ENCODE results near the gene TEX47. TPM values are rescaled to one million over a fixed set of nuclear protein-coding genes. Genes with fewer than 3 reads are reported as not detected.

TEX47 gene
- total RNA-seq, 3 donors from 2014 or later, result not detected

- Histone ChIP-seq H3K36me3 (no peaks in the 10 kb centered on the region), H3K27ac (no peak overlapping the region), H3K27me3 (peaks cover 3 to 68% of the 10 kb centered on the region in 2 donors), H3K4me3 (no peak overlapping the region), H3K9me3 (no peaks in the 10 kb centered on the region), H3K4me1 (no peaks in the 10 kb centered on the region)
- DNase-seq (ENCODE audit: low spot score in 2 of 2), result no peak
- intact Hi-C loops (cut with DNase I; ENCODE audit: low total_unique reads), result loop anchor here (5.0 kb wide), 1 partner anchor 765 kb away; no protein-coding TSS in a partner anchor
- TF ChIP-seq CTCF (IDR thresholded peaks at IDR 0.05), result no peak
- TF ChIP-seq POLR2A (IDR thresholded peaks at IDR 0.05), result no peak
- TF ChIP-seq POLR2AphosphoS5 (IDR thresholded peaks at IDR 0.05), result no peak
Measured at GRCh38 chr7:88756802-88757201, 38.7 kb downstream of the TEX47 start.

- intact Hi-C loops (cut with DNase I; ENCODE audit: low total_unique reads), result no loop called here
- H3K4me3 ChIP-seq, result no peak overlapping the region
- no peaks in the 10 kb centered on the region for H3K9me3 ChIP-seq
- H3K4me1 ChIP-seq, result no peaks in the 10 kb centered on the region
- no peak for TF ChIP-seq POLR2A (IDR thresholded peaks at IDR 0.05)
- TF ChIP-seq POLR2AphosphoS5 (IDR thresholded peaks at IDR 0.05), result no peak
- TF ChIP-seq CTCF (IDR thresholded peaks at IDR 0.05), result no peak
- no peaks in the 10 kb centered on the region for H3K27me3 ChIP-seq
- no peak for DNase-seq (ENCODE audit: low spot score in 2 of 2)
- no peak overlapping the region for H3K27ac ChIP-seq
- H3K36me3 ChIP-seq, result no peaks in the 10 kb centered on the region
Measured at GRCh38 chr7:88746126-88746525, 49.4 kb downstream of the TEX47 start.

Other genes with a start within 250 kb of the TEX47 start
- under 1 TPM in 1 of 3 donors, not detected in 2; 0.33 TPM for gene ZNF804B, start 36.0 kb downstream of the TEX47 start, total RNA-seq

Measured in breast epithelium (tissue), 4 donors.